NCI-H1092 treated with DMSO at 0.1 percent for 48 hours (cell line): ENCODE data around the gene SSBP1.
"Not testable (repeated sequence)": the region's sequence is repeated elsewhere in the genome, so short reads cannot be mapped to it uniquely, and the experiment has no call there.

Source experiments
- DNase-seq: peaks from one replicate; lab custom pipeline; 2025; lab: John Stamatoyannopoulos, UW

Gene SSBP1

GRCh38 chr7:141770083-141770583, 32.0 kb downstream of the SSBP1 start:
- DNase-seq = not testable (repeated sequence)

GRCh38 chr7:141776374-141776773, 38.2 kb downstream of the SSBP1 start, which contains the start of gene TAS2R4:
Gene TAS2R4 (plus strand): TSS chr7:141776674. CDS start chr7:141778489, 1,815 bp downstream.
- no peak for DNase-seq

- peak; percentile 70 for DNase-seq
These were observed 47.8 kb downstream of the SSBP1 start for GRCh38 chr7:141785706-141786552.

GRCh38 chr7:141788296-141788695, 50.1 kb downstream of the SSBP1 start:
- no peak for DNase-seq

- no peak for DNase-seq
These were observed 51.8 kb downstream of the SSBP1 start, which contains the start of gene TAS2R5 for GRCh38 chr7:141789917-141790316. Gene TAS2R5 (plus strand): TSS chr7:141790217. CDS start chr7:141790362, 145 bp downstream.

GRCh38 chr7:141792526-141792925, 54.4 kb downstream of the SSBP1 start:
- DNase-seq = no peak
